Urinary bladder (tissue), 2 donors: ENCODE data around the gene NPHP1. TPM values are rescaled to one million over a fixed set of nuclear protein-coding genes. Genes with fewer than 3 reads are reported as not detected.

Experiments
- polyA plus RNA-seq: library from polyadenylated mRNA; stranded (reverse); fragments of 200-250 nt; gene quantifications from one replicate; pipeline ENCODE4 v1.2.3, GENCODE V29; 2013
- small RNA-seq: library from RNA; depleted of rRNA; stranded (forward); fragments of <200 nt; gene quantifications from one replicate; pipeline ENCODE3, GENCODE V24; 2014
- total RNA-seq: library from RNA; depleted of rRNA; stranded (reverse); fragments of >200 nt; gene quantifications from one replicate; pipeline ENCODE4 v1.2.3, GENCODE V29; 2014
- donor health status: healthy.

The NPHP1 gene
- total and polyA plus RNA-seq, 2 donors: 6.1 to 10.8 TPM

Small RNA genes lying within 50 kb of the gene (small RNA-seq; reads per million reads assigned to genes)
- not detected for gene MIR4436B1

Other genes with a start within 250 kb of the NPHP1 start
- 24.4 TPM for gene MALL, start 89.2 kb downstream of the NPHP1 start, total RNA-seq
- 14.1 TPM for gene MALL, start 89.2 kb downstream of the NPHP1 start, polyA plus RNA-seq
- 26.6 TPM for gene MTLN, start 7.5 kb upstream of the NPHP1 start, total RNA-seq
- gene MTLN, start 7.5 kb upstream of the NPHP1 start, polyA plus RNA-seq: 157 TPM